ENCODE results near the gene ROBO1.

Gene ROBO1

DNA sequence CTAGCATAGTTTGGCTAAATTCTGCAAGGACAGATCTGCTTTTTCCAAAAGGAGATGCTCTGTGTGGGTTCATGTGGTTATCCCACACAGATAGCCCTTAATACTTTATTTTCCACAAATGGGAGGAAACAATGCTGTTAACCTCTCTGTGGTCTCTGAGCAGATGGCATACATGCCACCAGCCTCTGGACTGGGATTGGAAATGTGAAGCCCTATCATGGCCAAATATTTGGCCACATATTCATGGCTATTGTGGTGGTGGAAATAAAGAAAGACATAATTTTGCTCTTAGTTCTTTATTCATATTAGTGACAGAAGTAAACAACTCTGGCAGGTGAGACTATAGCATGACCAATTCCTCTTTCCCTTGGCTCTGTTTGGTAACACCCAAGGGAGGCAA is 726.2 kb downstream of the ROBO1 start:
- DNase-seq, result no peak

DNA sequence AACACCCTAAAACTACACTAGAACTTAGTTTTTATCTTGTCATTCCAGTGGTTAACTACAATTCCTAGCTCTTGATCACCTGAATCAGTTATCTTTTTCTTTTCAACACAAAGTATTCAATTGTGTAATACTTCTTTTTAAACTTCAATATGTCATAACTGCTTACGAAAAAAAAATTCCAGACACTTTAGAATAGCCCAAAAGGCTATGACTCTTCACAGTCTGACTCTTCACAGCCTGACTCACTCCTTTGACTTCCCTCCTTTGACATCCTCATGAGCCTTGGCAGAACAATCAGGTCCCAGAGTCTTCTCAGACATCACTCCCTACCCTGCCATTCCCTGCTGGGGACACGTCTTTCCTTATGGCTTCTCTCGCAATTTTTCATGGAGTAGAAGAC is 727.1 kb downstream of the ROBO1 start:
- no peak for DNase-seq

- DNase-seq, result no peak
Observed at GRCh38 chr3:79040091-79040490, 727.7 kb downstream of the ROBO1 start.

- DNase-seq, result no peak
Observed at GRCh38 chr3:79039192-79039591, 728.6 kb downstream of the ROBO1 start.

GRCh38 chr3:79038636-79039035 is 729.2 kb downstream of the ROBO1 start:
- DNase-seq, result no peak

GRCh38 chr3:79038057-79038456 is 729.7 kb downstream of the ROBO1 start:
- no peak for DNase-seq

GRCh38 chr3:79032686-79033318 is 735.0 kb downstream of the ROBO1 start:
- DNase-seq, result no peak

- DNase-seq, result no peak
Observed at GRCh38 chr3:79030157-79030556, 737.6 kb downstream of the ROBO1 start.

GRCh38 chr3:79028916-79029315 is 738.9 kb downstream of the ROBO1 start:
- DNase-seq, result no peak

DNA sequence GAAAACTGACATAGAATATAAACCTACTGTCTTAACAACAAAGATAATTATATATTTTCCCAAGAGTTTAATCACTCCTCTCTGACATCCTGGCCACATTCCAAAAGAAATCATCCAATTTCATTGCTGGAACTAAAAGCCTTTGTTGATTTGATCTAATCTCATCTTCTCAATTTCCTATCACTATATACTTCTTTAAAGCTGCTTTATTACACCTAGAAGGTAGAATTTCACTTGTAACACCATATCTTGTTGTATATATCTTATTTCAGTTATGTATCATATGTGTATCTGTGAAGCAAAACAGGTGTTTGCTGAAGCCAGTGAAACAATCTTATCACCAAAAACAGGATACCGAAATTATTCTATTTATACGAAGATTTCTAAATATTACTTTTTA is 740.2 kb downstream of the ROBO1 start:
- DNase-seq, result no peak

GRCh38 chr3:79019924-79020173 is 747.9 kb downstream of the ROBO1 start:
- no peak for DNase-seq

GRCh38 chr3:79019137-79019923 is 748.5 kb downstream of the ROBO1 start:
- DNase-seq, result peak; percentile 62

DNA sequence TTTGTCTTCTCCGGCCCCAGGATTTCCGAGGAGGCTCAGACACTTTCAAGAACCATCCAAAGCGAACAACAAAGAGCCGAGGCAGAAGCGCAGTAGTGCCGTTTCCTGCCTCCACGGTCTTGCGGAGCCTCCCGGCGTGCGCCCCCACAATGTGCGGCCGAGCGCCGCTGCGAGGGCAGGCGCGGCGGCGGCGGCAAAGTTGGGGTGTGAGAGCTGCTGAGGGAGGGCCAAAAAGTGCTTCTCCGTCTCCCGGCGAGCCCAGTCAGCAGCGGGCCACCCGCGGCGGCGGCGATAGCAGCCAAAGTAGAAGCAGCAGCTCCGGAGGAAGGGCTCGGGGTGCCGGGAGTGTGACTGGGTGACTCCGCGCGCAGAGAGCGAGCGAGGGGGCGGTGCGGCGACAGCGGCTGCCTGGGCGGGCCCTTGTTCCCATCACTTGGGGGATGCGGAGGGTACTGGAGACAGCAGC is 749.1 kb downstream of the ROBO1 start:
- peak; percentile 64 for DNase-seq

DNA sequence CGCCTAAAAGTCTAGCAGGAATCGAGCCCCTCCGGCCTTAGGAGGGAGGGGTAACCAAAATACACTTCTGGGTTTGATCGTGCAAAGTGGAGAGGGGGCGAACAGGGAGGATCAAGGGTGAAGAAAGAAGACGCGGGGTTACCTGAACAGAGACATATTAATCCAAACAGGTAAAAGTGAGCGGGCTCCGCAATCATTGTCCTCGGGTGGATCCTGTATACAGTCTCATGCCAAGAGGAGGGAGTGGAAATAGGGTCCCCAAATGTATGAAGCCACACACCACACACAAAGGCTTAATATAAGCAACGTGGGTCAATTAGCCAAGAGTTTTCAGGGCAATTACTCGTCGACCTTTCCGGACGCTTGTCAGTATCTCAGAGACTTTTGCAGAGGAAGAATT is 749.5 kb downstream of the ROBO1 start:
- no peak for DNase-seq

- no peak for DNase-seq
Observed at GRCh38 chr3:79016587-79017376, 751.0 kb downstream of the ROBO1 start.

- no peak for DNase-seq
Observed at GRCh38 chr3:79015854-79016253, 751.9 kb downstream of the ROBO1 start.

DNA sequence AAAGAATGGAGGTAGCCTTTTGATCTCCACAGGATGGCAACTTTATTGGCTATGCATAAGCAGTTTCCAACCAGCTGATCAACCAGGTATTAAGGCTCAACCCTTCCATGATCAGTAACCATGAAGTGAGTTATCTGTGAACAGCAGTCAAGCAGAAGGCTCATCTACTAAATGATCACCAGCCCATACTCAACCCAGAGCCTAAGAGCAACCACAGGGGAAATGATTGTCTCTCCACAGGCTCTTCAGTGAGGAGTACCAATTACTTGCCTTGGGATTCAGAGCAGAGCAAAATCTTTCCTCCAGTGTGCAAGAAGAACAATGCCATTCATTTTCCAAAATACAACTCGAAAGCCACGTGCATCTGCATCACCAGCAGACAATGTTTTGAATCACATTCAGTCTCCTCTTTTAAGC is 754.8 kb downstream of the ROBO1 start:
- DNase-seq, result no peak

- DNase-seq, result no peak
Observed at GRCh38 chr3:79012530-79012913, 755.3 kb downstream of the ROBO1 start.

- DNase-seq, result no peak
Observed at GRCh38 chr3:79011821-79012529, 755.8 kb downstream of the ROBO1 start.

GRCh38 chr3:79009861-79010260 is 757.9 kb downstream of the ROBO1 start:
- no peak for DNase-seq

DNA sequence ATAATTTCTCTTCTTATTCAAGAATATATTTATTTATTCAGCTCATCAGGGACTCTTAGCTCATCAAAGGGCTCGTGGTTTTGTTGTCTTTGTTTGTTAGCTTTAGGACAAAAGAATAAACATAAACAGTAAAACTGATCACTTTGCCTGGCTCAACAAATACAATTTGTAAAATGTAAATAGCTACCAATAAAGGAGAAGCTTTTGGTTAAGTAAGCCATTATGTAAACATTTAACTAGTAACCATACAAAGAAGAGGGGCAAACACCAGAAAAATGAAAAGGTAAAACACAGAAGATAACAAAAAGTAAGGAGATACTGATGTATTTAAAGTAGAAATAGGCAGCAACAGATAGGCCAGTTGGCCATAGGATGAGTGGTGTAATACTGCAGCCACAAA is 761.7 kb downstream of the ROBO1 start:
- no peak for DNase-seq

DNA sequence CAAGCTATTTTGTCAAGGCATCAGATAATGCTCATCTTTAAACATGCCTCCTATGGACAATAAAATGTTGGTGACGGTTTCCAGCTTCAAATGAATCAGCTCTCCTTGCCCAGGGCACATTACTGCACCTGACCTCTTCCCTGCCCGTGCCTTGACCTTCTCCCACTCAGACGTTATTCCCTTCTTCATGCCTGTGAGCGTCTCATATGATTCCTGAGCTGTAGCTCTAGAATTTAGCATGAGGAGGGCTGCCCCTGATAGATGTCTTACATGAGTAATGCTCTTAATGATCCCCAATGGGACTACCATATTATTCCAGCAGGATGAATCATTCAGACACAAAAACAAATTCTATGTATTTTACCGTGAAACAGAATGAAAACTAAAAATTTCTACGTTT is 762.7 kb downstream of the ROBO1 start:
- no peak for DNase-seq

DNA sequence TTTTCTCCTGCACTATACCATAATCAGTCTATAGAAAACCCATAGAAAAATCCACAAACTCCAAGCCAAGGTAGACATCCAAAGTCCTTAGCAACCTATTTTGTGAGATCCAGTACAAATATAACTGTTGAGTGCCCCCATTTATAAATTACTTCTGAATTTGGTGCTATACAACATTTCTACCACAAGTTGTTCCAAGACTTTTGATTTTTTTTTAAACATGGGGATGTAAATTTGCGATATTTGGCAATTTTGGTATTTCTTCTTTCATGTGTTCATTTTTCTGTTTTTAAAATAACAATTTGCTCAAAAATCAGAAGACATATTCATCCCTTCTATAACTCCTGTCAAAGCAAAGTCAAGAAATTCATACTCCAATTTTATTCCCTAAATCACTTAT is 763.8 kb downstream of the ROBO1 start:
- DNase-seq, result no peak
